ENCODE measurements around the gene ARMC9. TPM values are rescaled to one million over a fixed set of nuclear protein-coding genes. Genes with fewer than 3 reads are reported as not detected.

ARMC9 gene, protein sequence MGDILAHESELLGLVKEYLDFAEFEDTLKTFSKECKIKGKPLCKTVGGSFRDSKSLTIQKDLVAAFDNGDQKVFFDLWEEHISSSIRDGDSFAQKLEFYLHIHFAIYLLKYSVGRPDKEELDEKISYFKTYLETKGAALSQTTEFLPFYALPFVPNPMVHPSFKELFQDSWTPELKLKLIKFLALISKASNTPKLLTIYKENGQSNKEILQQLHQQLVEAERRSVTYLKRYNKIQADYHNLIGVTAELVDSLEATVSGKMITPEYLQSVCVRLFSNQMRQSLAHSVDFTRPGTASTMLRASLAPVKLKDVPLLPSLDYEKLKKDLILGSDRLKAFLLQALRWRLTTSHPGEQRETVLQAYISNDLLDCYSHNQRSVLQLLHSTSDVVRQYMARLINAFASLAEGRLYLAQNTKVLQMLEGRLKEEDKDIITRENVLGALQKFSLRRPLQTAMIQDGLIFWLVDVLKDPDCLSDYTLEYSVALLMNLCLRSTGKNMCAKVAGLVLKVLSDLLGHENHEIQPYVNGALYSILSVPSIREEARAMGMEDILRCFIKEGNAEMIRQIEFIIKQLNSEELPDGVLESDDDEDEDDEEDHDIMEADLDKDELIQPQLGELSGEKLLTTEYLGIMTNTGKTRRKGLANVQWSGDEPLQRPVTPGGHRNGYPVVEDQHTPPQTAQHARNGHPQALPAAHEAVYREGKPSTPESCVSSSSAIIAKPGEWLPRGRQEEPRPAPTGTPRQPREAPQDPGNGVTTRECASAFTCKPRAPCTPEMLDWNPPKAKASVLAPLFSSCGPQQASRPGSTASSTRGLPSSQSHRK
- total RNA-seq = 106 and 246 TPM in 2 replicates

DNA sequence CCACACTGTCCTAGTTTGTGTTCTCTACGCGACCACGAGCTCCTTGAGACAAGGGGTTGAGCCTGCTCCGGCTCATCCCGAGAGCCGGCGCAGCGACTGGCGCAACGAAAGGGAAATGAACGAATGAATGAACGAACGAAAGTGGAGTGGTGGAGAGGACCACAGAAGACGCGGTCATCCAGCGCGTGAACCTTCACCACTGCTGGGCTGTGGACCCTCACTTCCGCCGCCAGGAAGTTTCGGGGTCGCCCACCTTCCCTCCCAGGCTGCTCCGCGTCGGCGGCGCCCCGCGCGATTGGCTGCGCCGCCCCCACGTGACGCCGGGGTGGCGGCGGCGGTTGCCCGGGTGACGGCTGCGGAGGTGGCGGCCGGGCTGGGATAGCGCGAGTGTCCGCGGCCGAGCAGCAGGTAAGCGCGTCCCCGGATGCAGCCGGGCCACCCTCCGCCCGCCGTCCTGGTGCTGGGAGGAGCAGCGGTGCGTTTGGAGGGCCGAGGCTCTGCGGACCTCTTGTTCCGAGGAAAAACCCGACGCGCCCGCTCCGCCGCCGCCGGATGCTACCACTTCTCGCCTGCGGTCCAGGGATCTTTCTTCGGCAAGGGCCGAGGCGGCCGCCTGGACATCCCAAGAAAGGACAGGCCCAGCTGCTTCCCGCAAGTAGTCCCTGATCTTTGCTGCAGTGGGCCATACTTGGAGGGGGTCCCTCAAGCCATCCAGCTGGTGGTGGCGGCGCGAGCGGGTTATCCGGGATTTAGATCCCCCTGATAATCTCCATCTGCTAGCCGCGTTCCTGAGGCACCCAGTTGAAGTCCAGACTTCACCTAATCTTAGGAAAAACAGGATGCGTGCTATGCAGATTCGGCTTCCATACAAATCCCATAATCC lies at the start of gene ARMC9:
ARMC9 (plus strand) TSS at position 341 of the 883 bp plus-strand sequence. CDS start 7,608 bp downstream, outside the sequence.

DNA sequence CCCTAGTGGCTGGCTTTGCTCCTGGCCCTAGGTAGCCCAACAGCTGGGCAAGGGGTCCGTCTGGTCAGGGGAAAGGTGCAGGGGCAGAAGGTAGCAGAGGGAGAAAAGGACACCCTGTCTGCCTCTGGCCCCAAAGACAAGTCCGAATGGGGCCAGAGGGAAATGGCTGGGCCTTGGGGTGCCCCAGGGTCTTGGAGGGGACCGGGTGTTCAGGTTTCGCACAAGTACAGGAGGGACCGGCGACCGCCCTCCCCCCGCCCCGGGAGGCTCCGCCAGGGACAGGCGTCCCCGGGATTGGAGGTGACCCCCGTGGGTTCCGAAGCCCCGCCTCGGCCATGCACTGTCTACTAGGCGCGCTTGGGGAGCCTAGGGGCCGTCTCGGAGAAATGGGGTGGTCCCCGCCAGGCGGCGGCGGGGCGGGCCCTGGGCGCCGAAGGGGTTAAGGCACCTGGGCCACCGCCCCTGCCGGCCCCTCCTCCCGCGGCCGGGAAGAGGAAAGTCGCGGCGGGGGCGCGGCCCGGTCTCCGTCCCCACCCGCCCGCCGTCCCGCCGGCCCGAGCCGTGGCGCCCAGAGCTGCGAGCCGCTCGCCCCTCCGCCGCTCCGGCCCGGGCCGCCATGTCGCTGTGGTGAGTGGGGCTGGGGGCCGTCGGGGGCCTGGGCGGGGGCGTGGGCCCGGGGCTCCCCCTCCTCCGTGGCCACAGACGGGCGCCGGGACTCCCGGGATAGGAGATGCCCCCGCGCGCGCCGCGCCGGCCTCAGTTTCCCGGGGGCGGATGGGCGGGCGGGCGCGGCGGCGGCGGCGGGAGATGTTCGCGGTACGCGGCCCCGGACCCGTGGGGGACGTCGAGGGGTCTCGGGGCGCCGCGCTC lies 197.0 kb downstream of the ARMC9 start, which contains the start of gene B3GNT7:
B3GNT7 (plus strand) TSS at position 523 of the 870 bp plus-strand sequence; CDS start at position 617, 94 bp downstream.

Other genes starting within 250 kb of the ARMC9 start
- gene SPATA3, start 202.5 kb upstream of the ARMC9 start, total RNA-seq = not detected in 2 replicates
- 3.3 and 6.3 TPM in 2 replicates for gene C2orf72, start 161.1 kb upstream of the ARMC9 start, total RNA-seq
- 134 and 141 TPM in 2 replicates for gene PSMD1, start 141.8 kb upstream of the ARMC9 start, total RNA-seq
- gene HTR2B, start 73.6 kb upstream of the ARMC9 start, total RNA-seq = 23.9 and 37.3 TPM in 2 replicates
- 0.52 and 1.1 TPM in 2 replicates for gene B3GNT7, start 197.1 kb downstream of the ARMC9 start, total RNA-seq